GM12872 (cell line): ENCODE data around the gene PANK1.

Experiments used
- TF ChIP-seq, protein P1 (sequence below): IDR thresholded peaks from 3 replicates; pipeline ENCODE4 v1.5.1; 2011; ENCODE audit warnings: low read depth, mild to moderate bottlenecking, low read length, moderate library complexity; ENCODE audit not compliant: insufficient read depth

The PANK1 gene

DNA sequence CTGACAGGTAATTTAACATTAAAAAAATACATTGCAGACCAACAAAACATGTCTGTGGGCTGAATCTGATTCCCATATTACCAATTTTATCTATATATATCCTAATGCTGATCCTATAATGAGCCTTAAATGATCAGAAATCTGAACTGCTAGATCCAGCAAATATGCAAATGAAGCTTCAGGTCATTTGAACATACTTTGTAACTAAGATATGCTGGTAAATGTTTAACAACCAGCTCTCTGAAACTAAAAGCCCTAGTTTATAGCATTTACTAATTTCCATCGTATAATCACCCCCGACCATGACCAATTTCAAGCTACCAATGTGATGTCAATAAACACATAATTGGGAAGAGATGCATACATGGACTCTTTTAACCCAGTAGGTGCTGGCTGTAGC, 42.1 kb downstream of the PANK1 start:
- TF ChIP-seq, protein P1, sequence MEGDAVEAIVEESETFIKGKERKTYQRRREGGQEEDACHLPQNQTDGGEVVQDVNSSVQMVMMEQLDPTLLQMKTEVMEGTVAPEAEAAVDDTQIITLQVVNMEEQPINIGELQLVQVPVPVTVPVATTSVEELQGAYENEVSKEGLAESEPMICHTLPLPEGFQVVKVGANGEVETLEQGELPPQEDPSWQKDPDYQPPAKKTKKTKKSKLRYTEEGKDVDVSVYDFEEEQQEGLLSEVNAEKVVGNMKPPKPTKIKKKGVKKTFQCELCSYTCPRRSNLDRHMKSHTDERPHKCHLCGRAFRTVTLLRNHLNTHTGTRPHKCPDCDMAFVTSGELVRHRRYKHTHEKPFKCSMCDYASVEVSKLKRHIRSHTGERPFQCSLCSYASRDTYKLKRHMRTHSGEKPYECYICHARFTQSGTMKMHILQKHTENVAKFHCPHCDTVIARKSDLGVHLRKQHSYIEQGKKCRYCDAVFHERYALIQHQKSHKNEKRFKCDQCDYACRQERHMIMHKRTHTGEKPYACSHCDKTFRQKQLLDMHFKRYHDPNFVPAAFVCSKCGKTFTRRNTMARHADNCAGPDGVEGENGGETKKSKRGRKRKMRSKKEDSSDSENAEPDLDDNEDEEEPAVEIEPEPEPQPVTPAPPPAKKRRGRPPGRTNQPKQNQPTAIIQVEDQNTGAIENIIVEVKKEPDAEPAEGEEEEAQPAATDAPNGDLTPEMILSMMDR: no peak

DNA sequence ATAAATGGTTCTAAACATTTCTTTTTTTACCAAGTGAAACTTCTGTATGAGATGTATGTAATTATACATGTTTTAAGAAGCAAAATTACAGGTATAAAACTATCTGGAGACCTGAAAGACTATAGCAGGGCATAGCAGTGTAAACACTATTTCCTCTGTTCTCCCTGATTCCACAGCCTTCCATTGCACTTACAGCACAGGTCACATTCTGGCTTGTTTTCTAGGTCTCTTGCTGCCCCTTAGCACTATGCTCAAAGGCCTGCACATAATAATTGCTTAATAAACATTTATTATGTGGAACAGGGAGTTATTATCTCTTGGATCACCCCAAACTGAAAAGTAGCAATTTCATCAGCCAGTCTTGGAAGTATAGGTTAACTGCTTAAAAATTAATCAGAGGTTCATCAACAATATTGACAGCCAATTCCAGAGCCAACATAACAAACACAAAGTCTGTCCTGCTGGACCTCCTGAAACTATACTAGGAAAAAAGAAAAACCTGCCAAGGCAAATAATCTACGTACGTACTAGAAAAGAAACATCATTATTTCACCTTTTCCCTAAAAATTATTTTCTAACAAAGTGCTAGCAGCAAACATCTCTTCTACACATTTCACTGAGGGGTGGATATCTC, 43.2 kb downstream of the PANK1 start:
- TF ChIP-seq, protein P1: no peak

DNA sequence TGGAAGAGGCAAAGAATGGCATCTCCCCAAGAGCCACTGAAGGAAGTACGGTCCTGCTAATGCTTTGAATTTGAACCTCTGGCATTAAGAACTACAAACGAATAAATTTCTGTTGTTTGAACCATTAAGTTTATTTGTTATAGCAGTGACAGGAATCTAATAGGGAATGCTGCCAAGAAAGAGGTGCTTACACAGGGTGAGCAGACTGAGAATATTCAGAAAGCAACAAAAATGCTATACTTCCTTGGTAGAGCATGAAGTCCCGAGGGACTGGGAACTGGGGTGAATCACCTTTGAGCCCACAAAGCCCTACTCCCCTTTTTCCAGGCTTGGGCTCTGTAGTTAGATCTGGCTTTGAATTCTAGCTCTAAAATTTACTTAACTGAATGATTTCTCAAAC, 45.0 kb downstream of the PANK1 start:
- TF ChIP-seq, protein P1: no peak

DNA sequence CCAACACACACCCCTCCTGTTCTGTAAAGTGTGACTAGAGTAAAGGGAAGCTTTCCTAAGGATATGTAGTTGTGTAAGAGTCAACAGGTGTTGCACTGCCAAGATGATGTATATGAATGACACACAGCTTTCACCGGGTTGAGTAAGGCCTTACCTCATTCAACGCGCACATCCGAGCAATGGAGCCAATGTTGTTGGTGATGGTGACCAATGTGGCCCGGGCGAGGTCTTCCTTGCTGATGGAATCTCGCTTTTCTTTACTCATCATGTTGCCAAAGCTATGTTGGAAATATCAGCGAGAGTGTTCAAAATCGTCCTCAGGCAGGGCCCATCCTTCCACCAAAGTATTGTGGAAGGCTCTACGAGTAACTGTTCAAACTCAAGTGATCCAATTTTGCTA, 52.0 kb downstream of the PANK1 start:
- TF ChIP-seq, protein P1: no peak

DNA sequence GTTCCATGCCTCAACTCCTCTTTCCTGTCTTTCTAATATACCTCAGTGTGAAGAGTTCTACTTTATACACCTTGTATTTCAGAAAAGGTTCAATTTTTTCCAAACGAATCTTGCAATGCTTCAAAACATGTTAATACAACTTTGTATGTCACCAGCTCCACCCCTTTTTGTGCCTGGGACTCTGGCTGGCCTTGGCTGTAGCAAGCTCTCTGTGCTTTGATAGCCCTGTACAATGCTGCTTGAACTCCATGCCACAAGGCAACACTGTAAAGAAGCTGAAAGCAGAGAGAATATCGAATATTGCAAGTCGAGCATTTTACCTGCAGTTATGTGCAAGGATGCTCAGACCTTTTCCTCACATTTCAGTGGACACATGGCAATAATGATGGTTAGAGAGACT, 52.5 kb downstream of the PANK1 start:
- TF ChIP-seq, protein P1: no peak

DNA sequence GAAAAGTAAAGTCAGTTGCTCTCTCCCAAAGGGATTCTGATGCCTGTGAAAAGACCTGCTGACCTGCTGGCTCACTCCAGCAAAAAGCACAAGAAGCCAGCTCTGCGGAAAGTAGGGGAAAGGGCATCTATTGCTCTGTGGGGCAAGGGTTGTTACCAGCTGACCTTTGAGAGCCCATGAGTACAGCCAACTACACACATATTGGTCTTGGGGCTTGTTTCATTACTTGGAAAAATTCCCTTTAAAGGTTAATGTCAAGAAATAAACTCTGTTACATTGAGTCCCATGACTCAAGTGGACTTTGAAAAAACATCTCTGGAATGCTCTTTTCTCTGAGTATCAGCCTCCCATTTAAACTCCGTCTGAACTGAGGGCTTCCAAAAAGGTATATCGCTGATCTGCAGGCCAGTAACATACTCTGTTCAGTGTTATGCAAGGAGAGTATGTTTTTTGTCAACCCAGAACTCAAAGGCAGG, 53.2 kb downstream of the PANK1 start:
- TF ChIP-seq, protein P1: no peak

DNA sequence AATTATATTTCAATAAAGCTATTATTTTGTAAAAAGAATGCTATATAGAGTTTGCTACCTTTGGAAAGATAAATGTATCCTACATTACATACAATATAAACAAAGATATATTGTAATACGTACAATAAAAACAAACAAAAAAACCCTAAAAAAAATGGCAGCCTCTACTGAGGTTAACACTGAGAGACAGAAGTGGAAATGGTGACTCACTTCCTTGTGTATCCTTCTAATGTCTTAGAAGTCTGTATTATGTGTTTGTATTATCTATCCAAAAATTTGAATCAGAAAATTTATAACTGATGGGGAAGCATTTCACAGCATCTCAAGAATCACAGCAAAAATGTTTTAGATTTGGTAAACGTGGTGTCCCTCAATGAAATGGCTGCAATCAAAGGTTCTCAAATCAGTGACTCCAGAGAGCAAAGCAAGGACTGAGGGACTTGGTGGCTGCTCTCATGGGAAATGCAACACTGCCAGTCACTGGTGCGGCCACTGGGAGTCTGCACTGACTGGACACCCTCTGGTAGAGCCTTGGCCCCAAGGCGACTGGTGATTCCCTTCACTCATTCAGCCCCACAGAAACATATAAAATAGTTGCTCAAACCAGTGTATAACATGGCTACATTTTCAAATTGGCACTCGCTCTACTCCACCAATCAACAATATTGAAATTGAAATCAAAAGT, 53.8 kb downstream of the PANK1 start:
- TF ChIP-seq, protein P1: no peak
